A549 (cell line): ENCODE data around the gene CCDC47. TPM values are rescaled to one million over a fixed set of nuclear protein-coding genes. Genes with fewer than 3 reads are reported as not detected.

Source experiments
- ATAC-seq, 2 experiments: fragments of 200-7000 bp in 1 of 2; fragments of >200 bp in 1 of 2; cut with Nextera tagmentation in 1 of 2; cut with Tn5 transposase in 1 of 2; 3 replicates each; pipeline versions ENCODE4 v1.8.0 to v1.9.1; 2018 to 2020; ENCODE audit warnings: mild to moderate bottlenecking in 1 of 2, moderate library complexity in 1 of 2
- CTCF ChIA-PET: fragments of 300-600 bp; sonication (Branson Sonifier 250); formaldehyde crosslinking; extraction: SDS; loops from one replicate; lab custom pipeline; 2021; ENCODE audit warnings: antibody characterized with exemption, inconsistent platforms; lab: Yijun Ruan, JAX
- POLR2A ChIA-PET: fragments of 350-600 bp; formaldehyde crosslinking; extraction: SDS; loops from one replicate; lab custom pipeline; 2021; ENCODE audit warnings: antibody characterized with exemption, inconsistent platforms; lab: Yijun Ruan, JAX
- DNase-seq, 2 experiments: peaks; one replicate each; pipeline versions ENCODE4 v3.0.0 to v3.0.0-alpha.2; 2011 to 2016; ENCODE audit warnings: low read depth in 1 of 2, low spot score in 1 of 2
- FAIRE-seq: peaks from 2 replicates; lab custom pipeline; 2011; peaks lifted over from hg19 to GRCh38; lab: Jason Lieb, UNC
- H3K27ac ChIP-seq, 2 experiments: fragments of >200 bp; sonication (Bioruptor Twin); formaldehyde crosslinking; 3 replicates each; pipeline ENCODE4 v1.5.1; 2016 to 2017
- H3K4me1 ChIP-seq: fragments of >200 bp; sonication (Bioruptor Twin); formaldehyde crosslinking; 3 replicates; pipeline ENCODE4 v1.6.1; 2016
- H3K4me2 ChIP-seq: fragments of >200 bp; sonication (Bioruptor Twin); formaldehyde crosslinking; 3 replicates; pipeline ENCODE4 v1.6.1; 2016
- H3K4me3 ChIP-seq: fragments of >200 bp; sonication (Bioruptor Twin); formaldehyde crosslinking; 3 replicates; pipeline ENCODE4 v1.5.1; 2016
- H3K9me3 ChIP-seq: fragments of >200 bp; sonication (Bioruptor Twin); formaldehyde crosslinking; 3 replicates; pipeline ENCODE4 v1.6.1; 2016
- CBX2 ChIP-seq: fragments of 200-600 bp; sonication (generic); IDR thresholded peaks from 2 replicates; pipeline ENCODE4 v1.6.1; 2016; ENCODE audit warnings: low read depth, mild to moderate bottlenecking, borderline replicate concordance
- EHF ChIP-seq: fragments of 250-450 bp; sonication (Bioruptor Pico); IDR thresholded peaks from 2 replicates; pipeline ENCODE4 v1.5.0; 2020; ENCODE audit warnings: mild to moderate bottlenecking
- FOSL2 ChIP-seq, 2 experiments: fragments of 450-650 bp in 1 of 2; fragments of >200 bp in 1 of 2; sonication (Bioruptor Twin) in 1 of 2; formaldehyde crosslinking; IDR thresholded peaks; 2 replicates each; pipeline versions ENCODE4 v1.5.0 to v1.6.1; 2016 to 2020; ENCODE audit warnings: mild to moderate bottlenecking in 1 of 2, moderate library complexity in 1 of 2
- HOXB13 ChIP-seq: fragments of 250-450 bp; sonication (Bioruptor Pico); IDR thresholded peaks from 2 replicates; pipeline ENCODE4 v1.5.0; 2020; ENCODE audit warnings: low read depth, mild to moderate bottlenecking, moderate library complexity
- MAFK ChIP-seq: fragments of 450-650 bp; IDR thresholded peaks from 2 replicates; pipeline ENCODE4 v1.6.1; 2014; ENCODE audit not compliant: partially characterized antibody
- PHF8 ChIP-seq: fragments of 200-600 bp; sonication (generic); IDR thresholded peaks from 2 replicates; pipeline ENCODE4 v1.6.1; 2016; ENCODE audit warnings: low read depth, mild to moderate bottlenecking, antibody characterized with exemption, moderate library complexity, borderline replicate concordance
- POLR2A ChIP-seq: IDR thresholded peaks from 2 replicates; pipeline ENCODE4 v1.6.1; 2012; ENCODE audit warnings: mild to moderate bottlenecking, low read length
- RARB ChIP-seq: fragments of 250-450 bp; sonication (Bioruptor Pico); IDR thresholded peaks from 2 replicates; pipeline ENCODE4 v1.8.0; 2021; ENCODE audit warnings: mild to moderate bottlenecking, moderate library complexity
- RCOR1 ChIP-seq: fragments of 150-350 bp; IDR thresholded peaks from 2 replicates; pipeline ENCODE4 v1.6.1; 2014; ENCODE audit warnings: antibody characterized with exemption, low read length, low read depth
- SREBF2 ChIP-seq: fragments of 450-650 bp; IDR thresholded peaks from 2 replicates; pipeline ENCODE4 v1.6.1; 2014; ENCODE audit warnings: mild to moderate bottlenecking, moderate library complexity
- TP53 ChIP-seq: fragments of 250-450 bp; sonication (Bioruptor Pico); IDR thresholded peaks from 2 replicates; pipeline ENCODE4 v1.5.0; 2021; ENCODE audit warnings: mild to moderate bottlenecking, moderate library complexity
- ZFP36 ChIP-seq: fragments of 450-650 bp; IDR thresholded peaks from 2 replicates; pipeline ENCODE4 v1.6.1; 2014; ENCODE audit warnings: borderline replicate concordance; ENCODE audit not compliant: partially characterized antibody
- polyA plus RNA-seq, 4 experiments: library from polyadenylated mRNA; depleted of rRNA in 3 of 4; stranded (reverse); fragments of >200 nt; fragmentation: RNase III in 1 of 4; extraction: RNeasy Plus Mini Kit Qiagen cat#74134 plus additional on column Dnase treatment in 1 of 4; gene quantifications; 2 replicates in 3 of 4; 3 replicates in 1 of 4; pipeline ENCODE4 v1.2.3, GENCODE V29; 2011 to 2017
- TF ChIP-seq, protein P1 (sequence below): fragments of 200-600 bp; sonication (generic); IDR thresholded peaks from 2 replicates; pipeline ENCODE4 v1.6.1; 2016; ENCODE audit warnings: antibody characterized with exemption, mild to moderate bottlenecking, moderate library complexity
- TF ChIP-seq, protein P2 (sequence below): fragments of 150-350 bp; IDR thresholded peaks from 2 replicates; pipeline ENCODE4 v1.6.1; 2014; ENCODE audit warnings: low read depth, mild to moderate bottlenecking, low read length
- TF ChIP-seq, protein P3 (sequence below): fragments of 250-450 bp; sonication (Bioruptor Pico); IDR thresholded peaks from 2 replicates; pipeline ENCODE4 v1.5.0; 2021; ENCODE audit warnings: mild to moderate bottlenecking, moderate library complexity, borderline replicate concordance
- TF ChIP-seq, protein P4 (sequence below): fragments of >200 bp; sonication (Bioruptor Twin); formaldehyde crosslinking; IDR thresholded peaks from 2 replicates; pipeline ENCODE4 v1.6.1; 2016
- TF ChIP-seq, protein P5 (sequence below): fragments of >200 bp; sonication (Bioruptor Twin); formaldehyde crosslinking; IDR thresholded peaks from 3 replicates; pipeline ENCODE4 v1.6.1; 2016
- TF ChIP-seq, protein P6 (sequence below): IDR thresholded peaks from 2 replicates; pipeline ENCODE4 v1.6.1; 2012; ENCODE audit warnings: low read depth, borderline replicate concordance
- TF ChIP-seq, protein P7 (sequence below): fragments of >200 bp; sonication (Bioruptor Twin); formaldehyde crosslinking; IDR thresholded peaks from 3 replicates; pipeline ENCODE4 v1.5.1; 2016
- TF ChIP-seq, protein P8 (sequence below): fragments of 450-650 bp; IDR thresholded peaks from 2 replicates; pipeline ENCODE4 v1.6.1; 2014; ENCODE audit warnings: antibody characterized with exemption

Gene CCDC47
- polyA plus RNA-seq, 2 of the 4 experiments (the other 2 are of a cell fraction), result 141 to 163 TPM

DNA sequence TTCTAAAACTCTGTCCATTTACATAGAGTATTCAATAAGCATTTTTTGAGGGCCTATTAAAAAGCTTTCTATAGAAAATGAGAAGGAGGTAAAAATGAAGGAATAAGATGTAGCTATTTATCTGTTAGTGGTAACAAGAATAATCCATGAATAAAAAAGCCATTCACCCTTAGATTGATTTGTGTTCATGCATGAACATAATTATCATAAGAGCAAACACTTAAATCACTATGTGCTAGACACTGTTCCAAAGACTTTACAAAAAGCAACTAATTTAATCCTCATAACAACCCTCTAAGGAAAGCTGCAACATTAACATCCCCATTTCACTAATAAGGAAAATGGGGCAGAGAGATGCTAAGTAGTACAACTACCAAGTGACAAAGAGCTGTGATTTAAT lies 6.6 kb downstream of the CCDC47 start:
- Histone ChIP-seq H3K4me2 (no peak overlapping the region), H3K27ac (no peak overlapping the region), H3K4me3 (no peak overlapping the region), H3K9me3 (no peaks in the 10 kb centered on the region), H3K4me1 (peaks cover 4% of the 10 kb centered on the region; the same call in 2 of the 3 replicates)
- ATAC-seq (no peak), FAIRE-seq (no peak), DNase-seq (no peak)
- TF ChIP-seq PHF8, result no peak
- TF ChIP-seq SREBF2, result no peak
- TF ChIP-seq MAFK, result no peak
- no peak for TF ChIP-seq POLR2A
- TF ChIP-seq, protein P1, sequence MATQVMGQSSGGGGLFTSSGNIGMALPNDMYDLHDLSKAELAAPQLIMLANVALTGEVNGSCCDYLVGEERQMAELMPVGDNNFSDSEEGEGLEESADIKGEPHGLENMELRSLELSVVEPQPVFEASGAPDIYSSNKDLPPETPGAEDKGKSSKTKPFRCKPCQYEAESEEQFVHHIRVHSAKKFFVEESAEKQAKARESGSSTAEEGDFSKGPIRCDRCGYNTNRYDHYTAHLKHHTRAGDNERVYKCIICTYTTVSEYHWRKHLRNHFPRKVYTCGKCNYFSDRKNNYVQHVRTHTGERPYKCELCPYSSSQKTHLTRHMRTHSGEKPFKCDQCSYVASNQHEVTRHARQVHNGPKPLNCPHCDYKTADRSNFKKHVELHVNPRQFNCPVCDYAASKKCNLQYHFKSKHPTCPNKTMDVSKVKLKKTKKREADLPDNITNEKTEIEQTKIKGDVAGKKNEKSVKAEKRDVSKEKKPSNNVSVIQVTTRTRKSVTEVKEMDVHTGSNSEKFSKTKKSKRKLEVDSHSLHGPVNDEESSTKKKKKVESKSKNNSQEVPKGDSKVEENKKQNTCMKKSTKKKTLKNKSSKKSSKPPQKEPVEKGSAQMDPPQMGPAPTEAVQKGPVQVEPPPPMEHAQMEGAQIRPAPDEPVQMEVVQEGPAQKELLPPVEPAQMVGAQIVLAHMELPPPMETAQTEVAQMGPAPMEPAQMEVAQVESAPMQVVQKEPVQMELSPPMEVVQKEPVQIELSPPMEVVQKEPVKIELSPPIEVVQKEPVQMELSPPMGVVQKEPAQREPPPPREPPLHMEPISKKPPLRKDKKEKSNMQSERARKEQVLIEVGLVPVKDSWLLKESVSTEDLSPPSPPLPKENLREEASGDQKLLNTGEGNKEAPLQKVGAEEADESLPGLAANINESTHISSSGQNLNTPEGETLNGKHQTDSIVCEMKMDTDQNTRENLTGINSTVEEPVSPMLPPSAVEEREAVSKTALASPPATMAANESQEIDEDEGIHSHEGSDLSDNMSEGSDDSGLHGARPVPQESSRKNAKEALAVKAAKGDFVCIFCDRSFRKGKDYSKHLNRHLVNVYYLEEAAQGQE, result no peak
- TF ChIP-seq, protein P2, sequence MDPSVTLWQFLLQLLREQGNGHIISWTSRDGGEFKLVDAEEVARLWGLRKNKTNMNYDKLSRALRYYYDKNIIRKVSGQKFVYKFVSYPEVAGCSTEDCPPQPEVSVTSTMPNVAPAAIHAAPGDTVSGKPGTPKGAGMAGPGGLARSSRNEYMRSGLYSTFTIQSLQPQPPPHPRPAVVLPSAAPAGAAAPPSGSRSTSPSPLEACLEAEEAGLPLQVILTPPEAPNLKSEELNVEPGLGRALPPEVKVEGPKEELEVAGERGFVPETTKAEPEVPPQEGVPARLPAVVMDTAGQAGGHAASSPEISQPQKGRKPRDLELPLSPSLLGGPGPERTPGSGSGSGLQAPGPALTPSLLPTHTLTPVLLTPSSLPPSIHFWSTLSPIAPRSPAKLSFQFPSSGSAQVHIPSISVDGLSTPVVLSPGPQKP, result no peak
- TF ChIP-seq RARB (CRISPR knock-in tag), result no peak
- no peak for TF ChIP-seq RCOR1
- no peak for TF ChIP-seq FOSL2 (IDR thresholded peaks at IDR 0.05)
- TF ChIP-seq FOSL2 (CRISPR knock-in tag; IDR thresholded peaks at IDR 0.05), result no peak
- no peak for TF ChIP-seq ZFP36
- no peak for TF ChIP-seq TP53
- TF ChIP-seq, protein P3, sequence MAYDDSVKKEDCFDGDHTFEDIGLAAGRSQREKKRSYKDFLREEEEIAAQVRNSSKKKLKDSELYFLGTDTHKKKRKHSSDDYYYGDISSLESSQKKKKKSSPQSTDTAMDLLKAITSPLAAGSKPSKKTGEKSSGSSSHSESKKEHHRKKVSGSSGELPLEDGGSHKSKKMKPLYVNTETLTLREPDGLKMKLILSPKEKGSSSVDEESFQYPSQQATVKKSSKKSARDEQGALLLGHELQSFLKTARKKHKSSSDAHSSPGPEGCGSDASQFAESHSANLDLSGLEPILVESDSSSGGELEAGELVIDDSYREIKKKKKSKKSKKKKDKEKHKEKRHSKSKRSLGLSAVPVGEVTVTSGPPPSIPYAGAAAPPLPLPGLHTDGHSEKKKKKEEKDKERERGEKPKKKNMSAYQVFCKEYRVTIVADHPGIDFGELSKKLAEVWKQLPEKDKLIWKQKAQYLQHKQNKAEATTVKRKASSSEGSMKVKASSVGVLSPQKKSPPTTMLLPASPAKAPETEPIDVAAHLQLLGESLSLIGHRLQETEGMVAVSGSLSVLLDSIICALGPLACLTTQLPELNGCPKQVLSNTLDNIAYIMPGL, result no peak
- TF ChIP-seq, protein P4, sequence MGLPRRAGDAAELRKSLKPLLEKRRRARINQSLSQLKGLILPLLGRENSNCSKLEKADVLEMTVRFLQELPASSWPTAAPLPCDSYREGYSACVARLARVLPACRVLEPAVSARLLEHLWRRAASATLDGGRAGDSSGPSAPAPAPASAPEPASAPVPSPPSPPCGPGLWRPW, result no peak
- no peak for TF ChIP-seq EHF (CRISPR knock-in tag)
- TF ChIP-seq, protein P5, sequence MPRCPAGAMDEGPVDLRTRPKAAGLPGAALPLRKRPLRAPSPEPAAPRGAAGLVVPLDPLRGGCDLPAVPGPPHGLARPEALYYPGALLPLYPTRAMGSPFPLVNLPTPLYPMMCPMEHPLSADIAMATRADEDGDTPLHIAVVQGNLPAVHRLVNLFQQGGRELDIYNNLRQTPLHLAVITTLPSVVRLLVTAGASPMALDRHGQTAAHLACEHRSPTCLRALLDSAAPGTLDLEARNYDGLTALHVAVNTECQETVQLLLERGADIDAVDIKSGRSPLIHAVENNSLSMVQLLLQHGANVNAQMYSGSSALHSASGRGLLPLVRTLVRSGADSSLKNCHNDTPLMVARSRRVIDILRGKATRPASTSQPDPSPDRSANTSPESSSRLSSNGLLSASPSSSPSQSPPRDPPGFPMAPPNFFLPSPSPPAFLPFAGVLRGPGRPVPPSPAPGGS, result no peak
- TF ChIP-seq CBX2, result no peak
- TF ChIP-seq, protein P6, sequence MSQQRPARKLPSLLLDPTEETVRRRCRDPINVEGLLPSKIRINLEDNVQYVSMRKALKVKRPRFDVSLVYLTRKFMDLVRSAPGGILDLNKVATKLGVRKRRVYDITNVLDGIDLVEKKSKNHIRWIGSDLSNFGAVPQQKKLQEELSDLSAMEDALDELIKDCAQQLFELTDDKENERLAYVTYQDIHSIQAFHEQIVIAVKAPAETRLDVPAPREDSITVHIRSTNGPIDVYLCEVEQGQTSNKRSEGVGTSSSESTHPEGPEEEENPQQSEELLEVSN, result no peak
- TF ChIP-seq, protein P7, sequence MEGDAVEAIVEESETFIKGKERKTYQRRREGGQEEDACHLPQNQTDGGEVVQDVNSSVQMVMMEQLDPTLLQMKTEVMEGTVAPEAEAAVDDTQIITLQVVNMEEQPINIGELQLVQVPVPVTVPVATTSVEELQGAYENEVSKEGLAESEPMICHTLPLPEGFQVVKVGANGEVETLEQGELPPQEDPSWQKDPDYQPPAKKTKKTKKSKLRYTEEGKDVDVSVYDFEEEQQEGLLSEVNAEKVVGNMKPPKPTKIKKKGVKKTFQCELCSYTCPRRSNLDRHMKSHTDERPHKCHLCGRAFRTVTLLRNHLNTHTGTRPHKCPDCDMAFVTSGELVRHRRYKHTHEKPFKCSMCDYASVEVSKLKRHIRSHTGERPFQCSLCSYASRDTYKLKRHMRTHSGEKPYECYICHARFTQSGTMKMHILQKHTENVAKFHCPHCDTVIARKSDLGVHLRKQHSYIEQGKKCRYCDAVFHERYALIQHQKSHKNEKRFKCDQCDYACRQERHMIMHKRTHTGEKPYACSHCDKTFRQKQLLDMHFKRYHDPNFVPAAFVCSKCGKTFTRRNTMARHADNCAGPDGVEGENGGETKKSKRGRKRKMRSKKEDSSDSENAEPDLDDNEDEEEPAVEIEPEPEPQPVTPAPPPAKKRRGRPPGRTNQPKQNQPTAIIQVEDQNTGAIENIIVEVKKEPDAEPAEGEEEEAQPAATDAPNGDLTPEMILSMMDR, result no peak
- no peak for TF ChIP-seq HOXB13
- TF ChIP-seq, protein P8, sequence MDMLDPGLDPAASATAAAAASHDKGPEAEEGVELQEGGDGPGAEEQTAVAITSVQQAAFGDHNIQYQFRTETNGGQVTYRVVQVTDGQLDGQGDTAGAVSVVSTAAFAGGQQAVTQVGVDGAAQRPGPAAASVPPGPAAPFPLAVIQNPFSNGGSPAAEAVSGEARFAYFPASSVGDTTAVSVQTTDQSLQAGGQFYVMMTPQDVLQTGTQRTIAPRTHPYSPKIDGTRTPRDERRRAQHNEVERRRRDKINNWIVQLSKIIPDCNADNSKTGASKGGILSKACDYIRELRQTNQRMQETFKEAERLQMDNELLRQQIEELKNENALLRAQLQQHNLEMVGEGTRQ, result no peak
- CTCF ChIA-PET, result interaction anchor here (0.6 to 0.9 kb wide), 2 partner anchors 82 to 540 kb away, joined by 3 read pairs; no protein-coding TSS in a partner anchor
- POLR2A ChIA-PET, result no interaction called here
